Middle frontal gyrus (tissue), 1 donor: ENCODE results near the gene PPP1R18.
"Not testable (repeated sequence)": the region's sequence is repeated elsewhere in the genome, so short reads cannot be mapped to it uniquely, and the experiment has no call there.

Source experiments
- DNase-seq: peaks from one replicate; pipeline ENCODE4 v3.0.0-alpha.2; 2015; ENCODE audit warnings: low spot score; ENCODE audit errors: extremely low spot score

Gene PPP1R18

GRCh38 chr6:30686009-30686907, at the start of gene PPP1R18:
Gene PPP1R18, minus strand, starts transcription at chr6:30686645. Its CDS starts 627 bp downstream, at chr6:30686018.
- no peak for DNase-seq

- DNase-seq: no peak
These were observed 49.3 kb upstream of the PPP1R18 start for GRCh38 chr6:30735668-30736314.

GRCh38 chr6:30732237-30732943, 45.9 kb upstream of the PPP1R18 start:
- DNase-seq: no peak

- DNase-seq: no peak
These were observed 44.4 kb upstream of the PPP1R18 start for GRCh38 chr6:30730601-30731435.

- no peak for DNase-seq
These were observed 41.6 kb upstream of the PPP1R18 start for GRCh38 chr6:30727920-30728553.

GRCh38 chr6:30726506-30727413, 40.3 kb upstream of the PPP1R18 start:
- no peak for DNase-seq

GRCh38 chr6:30725713-30726505, 39.5 kb upstream of the PPP1R18 start:
- DNase-seq: no peak

- DNase-seq: no peak
These were observed 38.6 kb upstream of the PPP1R18 start for GRCh38 chr6:30724906-30725667.

GRCh38 chr6:30723843-30724741, 37.6 kb upstream of the PPP1R18 start:
- not testable (repeated sequence) for DNase-seq

- DNase-seq: not testable (repeated sequence)
These were observed 36.9 kb upstream of the PPP1R18 start for GRCh38 chr6:30723159-30723842.

- peak; percentile 71 for DNase-seq
These were observed 36.1 kb upstream of the PPP1R18 start for GRCh38 chr6:30722280-30723112.

GRCh38 chr6:30722025-30722279, 35.5 kb upstream of the PPP1R18 start:
- not testable (repeated sequence) for DNase-seq

GRCh38 chr6:30721198-30722024, 35.0 kb upstream of the PPP1R18 start:
- DNase-seq: peak; percentile 86

GRCh38 chr6:30720738-30721197, 34.3 kb upstream of the PPP1R18 start:
- no peak for DNase-seq
